HepG2 (cell line): ENCODE measurements around the gene CAPS. TPM values are rescaled to one million over a fixed set of nuclear protein-coding genes. Genes with fewer than 3 reads are reported as not detected.

ENCODE experiments used
- AGO2 ChIP-seq: fragments of 200-400 bp; formaldehyde crosslinking; optimal IDR thresholded peaks from 2 replicates; pipeline ENCODE3; 2017; ENCODE audit warnings: mild to moderate bottlenecking, low read depth, low read length, moderate library complexity
- EHMT2 ChIP-seq: fragments of 200-600 bp; sonication (generic); IDR thresholded peaks from 2 replicates; pipeline ENCODE4 v1.7.0; 2017; ENCODE audit warnings: antibody characterized with exemption, low read depth, low read length, borderline replicate concordance
- HNF4G ChIP-seq, 2 experiments: sonication (generic) in 1 of 2; formaldehyde crosslinking in 1 of 2; IDR thresholded peaks; 2 replicates each; pipeline versions ENCODE4 v1.4.0 to v1.6.1; 2011 to 2020; ENCODE audit warnings: borderline replicate concordance in 2 of 2, low read depth in 2 of 2, mild to moderate bottlenecking in 2 of 2, low read length in 1 of 2, missing genetic modification reagents in 1 of 2, moderate library complexity in 1 of 2
- LCORL ChIP-seq, 2 experiments: fragments of 450-650 bp in 1 of 2; sonication (generic) in 1 of 2; formaldehyde crosslinking in 1 of 2; IDR thresholded peaks; 2 replicates each; pipeline versions ENCODE4 v1.5.0 to v1.6.1; 2017 to 2020; ENCODE audit warnings: antibody characterized with exemption in 1 of 2, missing genetic modification reagents in 1 of 2
- MAFG ChIP-seq: sonication (generic); formaldehyde crosslinking; IDR thresholded peaks from 2 replicates; pipeline ENCODE4 v1.5.1; 2020; ENCODE audit warnings: mild to moderate bottlenecking, missing genetic modification reagents
- PCBP1 ChIP-seq: fragments of 200-400 bp; formaldehyde crosslinking; IDR thresholded peaks from 2 replicates; pipeline ENCODE4 v1.6.1; 2017; ENCODE audit warnings: mild to moderate bottlenecking, low read depth, low read length, borderline replicate concordance
- ZBTB7B ChIP-seq: sonication (generic); formaldehyde crosslinking; IDR thresholded peaks from 2 replicates; pipeline ENCODE4 v1.4.0; 2020; ENCODE audit warnings: missing genetic modification reagents
- ZFP41 ChIP-seq: sonication (generic); formaldehyde crosslinking; IDR thresholded peaks from 2 replicates; pipeline ENCODE4 v1.4.0; 2020; ENCODE audit warnings: mild to moderate bottlenecking, missing genetic modification reagents, borderline replicate concordance
- ZMYM4 ChIP-seq: sonication (generic); formaldehyde crosslinking; IDR thresholded peaks from 2 replicates; pipeline ENCODE4 v1.8.1; 2023; ENCODE audit warnings: mild to moderate bottlenecking, missing genetic modification reagents
- ZNF225 ChIP-seq: sonication (generic); formaldehyde crosslinking; IDR thresholded peaks from 2 replicates; pipeline ENCODE4 v1.4.0; 2020; ENCODE audit warnings: mild to moderate bottlenecking, missing genetic modification reagents
- ZNF329 ChIP-seq: sonication (generic); formaldehyde crosslinking; IDR thresholded peaks from 2 replicates; pipeline ENCODE4 v1.9.0; 2021; ENCODE audit warnings: low read depth, mild to moderate bottlenecking, missing genetic modification reagents
- ZNF407 ChIP-seq: sonication (generic); formaldehyde crosslinking; IDR thresholded peaks from one replicate; pipeline ENCODE4 v1.5.1; 2020; ENCODE audit warnings: mild to moderate bottlenecking, missing genetic modification reagents; ENCODE audit errors: not compliant biosample characterization
- ZNF484 ChIP-seq: sonication (generic); formaldehyde crosslinking; IDR thresholded peaks from 2 replicates; pipeline ENCODE4 v1.5.1; 2020; ENCODE audit warnings: mild to moderate bottlenecking, low read depth, missing genetic modification reagents, borderline replicate concordance
- ZNF670 ChIP-seq: sonication (generic); formaldehyde crosslinking; IDR thresholded peaks from 2 replicates; pipeline ENCODE4 v1.8.0; 2022; ENCODE audit warnings: mild to moderate bottlenecking, missing genetic modification reagents, borderline replicate concordance
- ZNF850 ChIP-seq: sonication (generic); formaldehyde crosslinking; conservative IDR thresholded peaks from 2 replicates; pipeline ENCODE4 v1.9.0; 2021; ENCODE audit warnings: mild to moderate bottlenecking, missing genetic modification reagents
- polyA plus RNA-seq, 8 experiments: library from polyadenylated mRNA; depleted of rRNA in 3 of 8; stranded (reverse) in 7 of 8; unstranded in 1 of 8; fragments of >200 nt; fragmentation: Illumina TruSeq in 4 of 8; extraction: Trizol in 4 of 8; gene quantifications; 2 replicates each; pipeline versions ENCODE4 v1.2.1 to v1.2.3, GENCODE V29; 2011 to 2016; ENCODE audit warnings: low read depth in 4 of 8, missing spikeins in 1 of 8, mixed read lengths in 1 of 8; ENCODE audit not compliant: insufficient read depth in 1 of 8
- total RNA-seq, 5 experiments: library from RNA; depleted of rRNA; stranded (reverse); fragments of >200 nt; fragmentation: Illumina TruSeq; extraction: Trizol; gene quantifications; 2 replicates each; pipeline ENCODE4 v1.2.3, GENCODE V29; 2016; ENCODE audit warnings: low read depth in 1 of 5
- TF ChIP-seq, protein P1 (sequence below): IDR thresholded peaks from 2 replicates; pipeline ENCODE4 v1.4.0; 2020; ENCODE audit warnings: mild to moderate bottlenecking, missing genetic modification reagents

Gene CAPS
- total and polyA plus RNA-seq, 2 of the 13 experiments (the other 11 are each of a cell fraction or from before 2014, with no cell fraction given): 3.1 TPM

DNA sequence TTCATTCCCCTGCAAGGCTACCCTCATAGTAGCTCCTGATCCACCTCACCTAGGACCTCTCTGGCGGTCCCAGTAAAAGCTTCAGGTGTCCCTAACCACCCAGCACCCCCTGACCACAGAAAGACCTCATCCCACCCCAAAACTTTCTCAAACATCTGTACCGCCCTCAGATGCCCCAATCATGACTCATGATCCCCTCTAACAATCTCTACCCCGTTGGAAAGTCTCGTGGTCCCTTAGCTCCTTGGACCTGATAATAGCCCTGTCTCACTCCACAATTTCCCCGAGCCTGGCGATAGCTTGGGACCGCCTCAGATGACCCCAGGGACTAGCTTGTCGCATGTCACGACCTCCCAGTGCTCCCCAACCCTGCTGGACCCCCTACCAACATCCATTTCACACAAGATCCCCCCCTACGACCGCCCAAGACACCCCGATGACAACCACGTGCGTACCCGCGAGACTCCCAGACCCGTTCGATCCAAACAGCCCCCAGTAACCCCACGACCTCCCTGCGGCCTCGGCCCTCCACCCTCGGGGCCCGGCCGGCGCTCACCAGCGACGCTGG, 10.9 kb upstream of the CAPS start (continued):
- TF ChIP-seq, protein P1, sequence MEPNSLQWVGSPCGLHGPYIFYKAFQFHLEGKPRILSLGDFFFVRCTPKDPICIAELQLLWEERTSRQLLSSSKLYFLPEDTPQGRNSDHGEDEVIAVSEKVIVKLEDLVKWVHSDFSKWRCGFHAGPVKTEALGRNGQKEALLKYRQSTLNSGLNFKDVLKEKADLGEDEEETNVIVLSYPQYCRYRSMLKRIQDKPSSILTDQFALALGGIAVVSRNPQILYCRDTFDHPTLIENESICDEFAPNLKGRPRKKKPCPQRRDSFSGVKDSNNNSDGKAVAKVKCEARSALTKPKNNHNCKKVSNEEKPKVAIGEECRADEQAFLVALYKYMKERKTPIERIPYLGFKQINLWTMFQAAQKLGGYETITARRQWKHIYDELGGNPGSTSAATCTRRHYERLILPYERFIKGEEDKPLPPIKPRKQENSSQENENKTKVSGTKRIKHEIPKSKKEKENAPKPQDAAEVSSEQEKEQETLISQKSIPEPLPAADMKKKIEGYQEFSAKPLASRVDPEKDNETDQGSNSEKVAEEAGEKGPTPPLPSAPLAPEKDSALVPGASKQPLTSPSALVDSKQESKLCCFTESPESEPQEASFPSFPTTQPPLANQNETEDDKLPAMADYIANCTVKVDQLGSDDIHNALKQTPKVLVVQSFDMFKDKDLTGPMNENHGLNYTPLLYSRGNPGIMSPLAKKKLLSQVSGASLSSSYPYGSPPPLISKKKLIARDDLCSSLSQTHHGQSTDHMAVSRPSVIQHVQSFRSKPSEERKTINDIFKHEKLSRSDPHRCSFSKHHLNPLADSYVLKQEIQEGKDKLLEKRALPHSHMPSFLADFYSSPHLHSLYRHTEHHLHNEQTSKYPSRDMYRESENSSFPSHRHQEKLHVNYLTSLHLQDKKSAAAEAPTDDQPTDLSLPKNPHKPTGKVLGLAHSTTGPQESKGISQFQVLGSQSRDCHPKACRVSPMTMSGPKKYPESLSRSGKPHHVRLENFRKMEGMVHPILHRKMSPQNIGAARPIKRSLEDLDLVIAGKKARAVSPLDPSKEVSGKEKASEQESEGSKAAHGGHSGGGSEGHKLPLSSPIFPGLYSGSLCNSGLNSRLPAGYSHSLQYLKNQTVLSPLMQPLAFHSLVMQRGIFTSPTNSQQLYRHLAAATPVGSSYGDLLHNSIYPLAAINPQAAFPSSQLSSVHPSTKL: no peak
- 0 out of 2 replicates have a peak, but pooled peaks have one; percentile 25 for TF ChIP-seq PCBP1
- no peak for TF ChIP-seq ZNF484
- no peak for TF ChIP-seq LCORL (IDR thresholded peaks at IDR 0.05)
- TF ChIP-seq LCORL (CRISPR knock-in tag; IDR thresholded peaks at IDR 0.05): peak; percentile 8; the same call in 1 of the 2 replicates
- TF ChIP-seq HNF4G (IDR thresholded peaks at IDR 0.05; ENCODE audit: borderline replicate concordance, low read depth, low read length): no peak
- TF ChIP-seq HNF4G (CRISPR knock-in tag; IDR thresholded peaks at IDR 0.05; ENCODE audit: borderline replicate concordance, low read depth): peak; percentile 3; the same call in 1 of the 2 replicates
- TF ChIP-seq EHMT2: no peak
- peak; percentile 30; the same call in 1 of the 2 replicates for TF ChIP-seq ZBTB7B
- no peak for TF ChIP-seq ZNF670 (CRISPR knock-in tag)
- TF ChIP-seq ZMYM4: no peak
- peak; percentile 41 for TF ChIP-seq ZNF407
- peak; percentile 24; the same call in 1 of the 2 replicates for TF ChIP-seq ZNF225 (CRISPR knock-in tag)
- TF ChIP-seq ZFP41: 0 out of 2 replicates have a peak, but pooled peaks have one; percentile 44
- no peak for TF ChIP-seq MAFG
- no peak for TF ChIP-seq ZNF850
- TF ChIP-seq AGO2: peak; percentile 79
- TF ChIP-seq ZNF329 (CRISPR knock-in tag): no peak
